Measurements from ENCODE around the gene PHLPP1.

DNA sequence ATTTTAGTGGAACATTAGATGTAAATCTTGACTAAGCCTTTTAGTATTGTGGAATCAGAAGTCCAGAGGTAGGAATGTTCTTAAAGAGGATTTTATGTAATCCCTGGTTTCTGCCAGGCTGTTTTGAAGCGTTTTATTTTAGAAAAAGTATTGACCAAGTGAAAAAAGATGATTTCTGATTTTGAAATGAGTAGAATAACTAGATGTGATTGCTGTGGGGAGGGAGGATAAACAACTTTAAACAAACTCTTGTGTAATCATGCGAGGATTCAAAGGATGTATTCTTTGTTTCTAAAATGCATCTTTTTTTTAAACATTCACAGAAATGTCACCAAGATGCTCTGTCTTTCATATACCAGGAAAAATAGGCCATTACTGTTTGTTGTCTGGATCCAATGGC, 53.9 kb downstream of the PHLPP1 start:
- TF ChIP-seq, protein P1, sequence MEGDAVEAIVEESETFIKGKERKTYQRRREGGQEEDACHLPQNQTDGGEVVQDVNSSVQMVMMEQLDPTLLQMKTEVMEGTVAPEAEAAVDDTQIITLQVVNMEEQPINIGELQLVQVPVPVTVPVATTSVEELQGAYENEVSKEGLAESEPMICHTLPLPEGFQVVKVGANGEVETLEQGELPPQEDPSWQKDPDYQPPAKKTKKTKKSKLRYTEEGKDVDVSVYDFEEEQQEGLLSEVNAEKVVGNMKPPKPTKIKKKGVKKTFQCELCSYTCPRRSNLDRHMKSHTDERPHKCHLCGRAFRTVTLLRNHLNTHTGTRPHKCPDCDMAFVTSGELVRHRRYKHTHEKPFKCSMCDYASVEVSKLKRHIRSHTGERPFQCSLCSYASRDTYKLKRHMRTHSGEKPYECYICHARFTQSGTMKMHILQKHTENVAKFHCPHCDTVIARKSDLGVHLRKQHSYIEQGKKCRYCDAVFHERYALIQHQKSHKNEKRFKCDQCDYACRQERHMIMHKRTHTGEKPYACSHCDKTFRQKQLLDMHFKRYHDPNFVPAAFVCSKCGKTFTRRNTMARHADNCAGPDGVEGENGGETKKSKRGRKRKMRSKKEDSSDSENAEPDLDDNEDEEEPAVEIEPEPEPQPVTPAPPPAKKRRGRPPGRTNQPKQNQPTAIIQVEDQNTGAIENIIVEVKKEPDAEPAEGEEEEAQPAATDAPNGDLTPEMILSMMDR (IDR thresholded peaks at IDR 0.05) = no peak
- no peak for TF ChIP-seq ZFX (IDR thresholded peaks at IDR 0.05; ENCODE audit: borderline replicate concordance)

Measured in 22Rv1 (cell line).